GM12875 (cell line): ENCODE results near the gene EPAS1.

ENCODE experiments used
- H3K4me3 ChIP-seq: one replicate; pipeline ENCODE4 v1.5.1; 2011; ENCODE audit warnings: low read depth, low read length, control low read depth
- CTCF ChIP-seq: IDR thresholded peaks from 2 replicates; pipeline ENCODE4 v1.5.1; 2011; ENCODE audit warnings: low read depth, mild to moderate bottlenecking, control low read depth, inconsistent platforms, low read length, moderate library complexity, borderline replicate concordance; ENCODE audit not compliant: insufficient read depth

The EPAS1 gene

GRCh38 chr2:46381871-46382270, 84.7 kb downstream of the EPAS1 start:
- H3K4me3 ChIP-seq = no peak overlapping the region
- TF ChIP-seq CTCF = no peak

GRCh38 chr2:46382331-46383112, 85.3 kb downstream of the EPAS1 start:
- H3K4me3 ChIP-seq = no peak overlapping the region
- no peak for TF ChIP-seq CTCF

GRCh38 chr2:46383113-46383395, 85.8 kb downstream of the EPAS1 start:
- no peak overlapping the region for H3K4me3 ChIP-seq
- no peak for TF ChIP-seq CTCF

- H3K4me3 ChIP-seq = no peak overlapping the region
- TF ChIP-seq CTCF = no peak
Measured at GRCh38 chr2:46383784-46384456, 86.7 kb downstream of the EPAS1 start.

GRCh38 chr2:46384457-46384815, 87.2 kb downstream of the EPAS1 start:
- TF ChIP-seq CTCF = no peak
- no peak overlapping the region for H3K4me3 ChIP-seq

GRCh38 chr2:46385786-46386577, 88.8 kb downstream of the EPAS1 start:
- no peak for TF ChIP-seq CTCF
- H3K4me3 ChIP-seq = no peak overlapping the region
